ENCODE measurements around the gene LRRC45. TPM values are rescaled to one million over a fixed set of nuclear protein-coding genes. Genes with fewer than 3 reads are reported as not detected.

The LRRC45 gene
- total RNA-seq, 1 donor from 2014 or later = 39.4 TPM

DNA sequence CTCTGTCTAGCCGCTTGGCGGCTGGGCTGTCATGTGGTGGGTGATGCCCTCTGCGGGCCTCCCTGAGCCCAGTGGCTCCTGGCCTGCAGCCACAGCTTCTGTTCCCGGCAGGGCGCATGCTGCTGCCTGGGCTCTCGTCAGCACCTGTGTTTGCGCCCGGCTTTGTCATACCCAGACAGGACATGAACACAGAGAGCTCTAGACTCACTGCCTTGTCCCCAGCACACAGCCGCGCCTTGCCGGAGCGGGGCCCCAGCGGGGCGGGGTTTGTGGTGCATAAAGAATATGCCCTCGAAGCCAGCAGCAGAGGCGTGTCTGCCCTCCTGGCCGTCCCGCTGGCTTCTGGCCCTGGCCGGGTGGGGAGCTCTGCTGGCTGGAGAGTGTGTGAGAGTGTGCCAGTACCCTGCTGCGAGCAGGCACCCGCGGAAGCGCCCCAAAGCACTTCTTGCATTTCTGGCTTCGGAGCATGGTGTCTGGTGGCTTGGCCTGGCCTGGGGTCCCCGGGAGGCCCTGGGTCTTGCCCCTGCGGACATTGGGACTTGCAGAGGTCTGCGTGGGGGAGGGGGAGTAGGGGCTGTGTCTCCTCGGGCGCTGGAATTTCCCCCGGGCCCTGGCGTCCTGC lies 31.3 kb upstream of the LRRC45 start:
- Mint-ChIP-seq H3K36me3 (ENCODE audit: insufficient read depth) (peaks cover 5% of the 10 kb centered on the region), H3K9me3 (ENCODE audit: low read depth) (no peaks in the 10 kb centered on the region), H3K27ac (no peak overlapping the region), H3K4me3 (ENCODE audit: low read depth) (no peak overlapping the region), H3K27me3 (no peaks in the 10 kb centered on the region), H3K4me1 (ENCODE audit: low read depth) (peaks cover 2% of the 10 kb centered on the region)
- DNase-seq (ENCODE audit: low spot score, unreplicated experiment) = no peak
- TF ChIP-seq, protein P1, sequence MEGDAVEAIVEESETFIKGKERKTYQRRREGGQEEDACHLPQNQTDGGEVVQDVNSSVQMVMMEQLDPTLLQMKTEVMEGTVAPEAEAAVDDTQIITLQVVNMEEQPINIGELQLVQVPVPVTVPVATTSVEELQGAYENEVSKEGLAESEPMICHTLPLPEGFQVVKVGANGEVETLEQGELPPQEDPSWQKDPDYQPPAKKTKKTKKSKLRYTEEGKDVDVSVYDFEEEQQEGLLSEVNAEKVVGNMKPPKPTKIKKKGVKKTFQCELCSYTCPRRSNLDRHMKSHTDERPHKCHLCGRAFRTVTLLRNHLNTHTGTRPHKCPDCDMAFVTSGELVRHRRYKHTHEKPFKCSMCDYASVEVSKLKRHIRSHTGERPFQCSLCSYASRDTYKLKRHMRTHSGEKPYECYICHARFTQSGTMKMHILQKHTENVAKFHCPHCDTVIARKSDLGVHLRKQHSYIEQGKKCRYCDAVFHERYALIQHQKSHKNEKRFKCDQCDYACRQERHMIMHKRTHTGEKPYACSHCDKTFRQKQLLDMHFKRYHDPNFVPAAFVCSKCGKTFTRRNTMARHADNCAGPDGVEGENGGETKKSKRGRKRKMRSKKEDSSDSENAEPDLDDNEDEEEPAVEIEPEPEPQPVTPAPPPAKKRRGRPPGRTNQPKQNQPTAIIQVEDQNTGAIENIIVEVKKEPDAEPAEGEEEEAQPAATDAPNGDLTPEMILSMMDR (IDR thresholded peaks at IDR 0.05; ENCODE audit: unreplicated experiment) = no peak

DNA sequence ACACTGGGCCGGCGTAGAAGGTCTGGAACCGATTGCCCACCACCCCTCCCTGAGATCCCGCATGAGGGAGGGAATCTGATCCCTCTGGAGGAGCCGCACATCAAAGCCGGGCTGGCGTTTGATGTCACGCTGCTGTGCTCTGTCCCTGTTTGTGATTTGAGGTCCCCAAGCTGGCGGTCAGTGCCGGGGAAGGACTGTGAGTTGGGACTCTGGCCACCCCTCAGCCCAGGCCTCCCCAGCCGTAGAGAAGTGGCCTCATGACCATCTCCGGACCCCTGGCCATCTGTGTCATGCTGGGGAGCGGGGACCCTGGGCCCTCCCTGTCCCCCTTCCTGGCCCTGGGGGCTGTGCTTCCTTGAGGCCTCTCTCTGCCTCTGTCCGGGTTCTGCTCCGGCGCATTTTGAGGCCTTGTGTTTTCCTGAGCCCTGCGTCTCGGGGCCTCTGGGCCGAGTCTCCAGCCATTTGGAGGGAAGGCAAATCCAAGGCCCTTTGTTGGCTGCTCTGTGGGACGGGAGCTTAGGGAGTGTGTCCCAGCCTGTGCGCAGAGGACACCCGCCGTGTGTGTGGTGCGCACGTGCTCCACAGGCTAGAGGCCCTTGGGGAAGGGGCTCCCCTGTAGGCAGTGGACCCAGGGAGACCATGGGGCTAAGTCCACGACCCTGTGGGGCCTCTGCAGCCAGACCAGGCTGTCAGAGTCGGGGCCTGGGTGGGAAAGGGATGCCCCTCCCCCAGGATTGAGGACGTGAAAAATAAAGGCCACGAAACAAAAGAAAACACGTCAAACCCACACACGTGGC lies 30.6 kb upstream of the LRRC45 start:
- Mint-ChIP-seq H3K27ac (no peak overlapping the region), H3K36me3 (ENCODE audit: insufficient read depth) (peaks cover 4% of the 10 kb centered on the region), H3K4me1 (ENCODE audit: low read depth) (peaks cover 2% of the 10 kb centered on the region), H3K4me3 (ENCODE audit: low read depth) (no peak overlapping the region), H3K9me3 (ENCODE audit: low read depth) (no peaks in the 10 kb centered on the region), H3K27me3 (no peaks in the 10 kb centered on the region)
- TF ChIP-seq, protein P1 (IDR thresholded peaks at IDR 0.05; ENCODE audit: unreplicated experiment) = no peak
- DNase-seq (ENCODE audit: low spot score, unreplicated experiment) = no peak

DNA sequence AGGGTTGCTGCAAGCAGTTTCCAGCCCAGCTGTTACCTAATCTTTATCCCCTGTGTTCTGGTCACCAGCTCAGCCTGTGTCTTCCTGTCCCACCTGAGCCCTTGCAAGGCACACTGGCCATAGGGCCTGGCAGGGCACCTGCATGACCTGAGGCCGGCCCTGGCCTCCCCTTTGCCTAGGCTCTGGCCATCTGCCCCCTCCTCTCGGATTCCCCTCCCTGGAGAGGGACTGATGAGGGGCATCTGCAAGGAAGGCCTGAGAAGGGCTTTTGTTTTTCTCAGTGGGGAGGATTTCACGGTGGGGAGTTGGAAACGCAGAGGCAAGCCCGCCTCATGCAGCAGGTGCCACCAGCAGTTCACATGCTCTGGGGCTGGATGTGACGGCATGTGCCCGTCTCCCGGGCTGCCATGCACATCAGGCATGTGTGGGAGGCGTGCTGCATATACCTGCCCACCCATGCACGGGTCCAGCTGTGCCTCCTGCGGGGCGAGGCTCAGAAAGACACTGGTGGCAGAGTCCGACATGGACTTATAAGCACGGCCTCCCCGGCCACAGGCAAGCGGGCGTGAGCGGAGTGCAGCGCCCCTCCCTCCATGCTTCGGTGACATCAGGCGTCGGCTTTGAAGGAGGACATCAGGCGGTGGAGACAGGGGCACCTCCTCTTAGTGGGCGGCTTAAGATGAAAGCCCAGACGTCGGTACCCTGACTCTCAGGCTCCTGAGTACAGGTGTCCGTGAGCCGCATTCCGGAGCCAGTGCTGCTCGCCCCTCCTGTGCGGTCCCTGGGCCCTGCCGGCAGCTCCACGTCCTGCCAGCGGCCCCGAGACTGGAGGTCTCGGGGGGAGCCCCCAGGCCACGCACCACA lies 29.1 kb upstream of the LRRC45 start:
- Mint-ChIP-seq H3K9me3 (ENCODE audit: low read depth) (no peaks in the 10 kb centered on the region), H3K36me3 (ENCODE audit: insufficient read depth) (peaks cover 4% of the 10 kb centered on the region), H3K27me3 (no peaks in the 10 kb centered on the region), H3K4me3 (ENCODE audit: low read depth) (no peak overlapping the region), H3K4me1 (ENCODE audit: low read depth) (peaks cover 2% of the 10 kb centered on the region), H3K27ac (no peak overlapping the region)
- no peak for DNase-seq (ENCODE audit: low spot score, unreplicated experiment)
- TF ChIP-seq, protein P1 (IDR thresholded peaks at IDR 0.05; ENCODE audit: unreplicated experiment) = no peak

DNA sequence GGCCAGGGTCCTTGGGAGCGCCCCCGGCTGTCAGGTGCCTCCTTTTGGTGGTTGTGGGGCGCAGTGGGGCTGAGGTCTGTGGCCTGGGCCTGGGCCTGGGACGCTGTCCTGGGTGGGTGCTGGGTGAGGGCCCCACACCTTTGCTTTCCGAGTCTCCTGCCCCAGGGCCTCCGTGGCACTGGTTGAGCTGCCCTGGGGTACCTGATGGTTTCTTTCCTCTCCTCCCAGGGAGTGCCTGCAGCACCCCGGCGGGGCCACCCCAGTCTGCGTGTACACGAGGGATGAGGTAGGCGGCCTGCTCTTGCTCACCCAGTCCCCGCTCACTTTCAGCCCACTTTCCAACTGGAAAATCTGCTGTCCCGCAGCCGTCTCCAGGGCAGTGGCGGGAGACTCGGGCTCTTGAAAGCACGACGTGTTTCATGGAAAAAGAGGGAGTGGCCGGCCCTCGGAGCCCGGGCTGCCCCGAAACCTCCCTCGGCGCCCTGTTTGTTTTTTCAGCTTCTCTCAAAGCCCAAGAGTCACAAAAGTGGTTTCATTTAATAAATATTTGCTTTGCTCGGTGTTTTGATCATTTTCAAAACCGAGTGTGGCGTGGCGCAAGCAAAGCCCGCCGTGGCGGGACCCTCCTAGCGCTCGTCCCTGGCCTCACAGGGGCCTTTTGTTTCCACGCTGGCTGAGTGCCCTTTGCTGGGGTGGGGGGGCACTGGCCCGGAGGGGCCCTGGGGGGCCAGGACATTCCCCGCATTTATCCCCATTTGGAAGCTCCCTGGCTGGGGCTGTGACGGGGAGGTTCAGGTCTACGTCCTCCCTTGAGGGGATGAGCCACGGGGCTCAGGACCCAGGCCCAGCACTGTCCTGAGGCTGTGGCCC lies 28.3 kb upstream of the LRRC45 start:
- no peaks in the 10 kb centered on the region for H3K27me3 Mint-ChIP-seq
- no peak for DNase-seq (ENCODE audit: low spot score, unreplicated experiment)
- peaks cover 2% of the 10 kb centered on the region for H3K4me1 Mint-ChIP-seq (ENCODE audit: low read depth)
- no peak overlapping the region for H3K4me3 Mint-ChIP-seq (ENCODE audit: low read depth)
- H3K9me3 Mint-ChIP-seq (ENCODE audit: low read depth) = no peaks in the 10 kb centered on the region
- TF ChIP-seq, protein P1 (IDR thresholded peaks at IDR 0.05; ENCODE audit: unreplicated experiment) = no peak
- peak overlapping the region; percentile 37 for H3K27ac Mint-ChIP-seq
- peaks cover 4% of the 10 kb centered on the region for H3K36me3 Mint-ChIP-seq (ENCODE audit: insufficient read depth)
